IPS-NIHi11 (cell line): ENCODE data around the gene METRNL.

ENCODE experiments used
- DNase-seq: peaks from one replicate; pipeline ENCODE4 v3.0.0; 2012; ENCODE audit warnings: mixed read lengths, low spot score

The METRNL gene

DNA sequence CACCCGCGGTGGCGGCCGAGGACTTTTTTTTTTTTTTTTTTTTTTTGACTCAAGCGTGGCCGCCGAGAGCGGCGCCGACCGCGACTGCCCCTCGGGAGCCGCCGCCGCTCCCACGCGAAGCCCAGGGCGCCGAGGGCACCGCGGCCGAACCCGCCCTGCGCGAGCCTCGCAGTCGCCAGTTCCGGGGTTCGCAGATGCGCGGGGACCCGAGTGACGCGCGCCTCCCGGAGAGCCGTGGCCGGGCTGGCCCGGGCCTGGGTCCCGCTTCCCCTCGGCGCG is 1.1 kb downstream of the METRNL start:
- no peak for DNase-seq

DNA sequence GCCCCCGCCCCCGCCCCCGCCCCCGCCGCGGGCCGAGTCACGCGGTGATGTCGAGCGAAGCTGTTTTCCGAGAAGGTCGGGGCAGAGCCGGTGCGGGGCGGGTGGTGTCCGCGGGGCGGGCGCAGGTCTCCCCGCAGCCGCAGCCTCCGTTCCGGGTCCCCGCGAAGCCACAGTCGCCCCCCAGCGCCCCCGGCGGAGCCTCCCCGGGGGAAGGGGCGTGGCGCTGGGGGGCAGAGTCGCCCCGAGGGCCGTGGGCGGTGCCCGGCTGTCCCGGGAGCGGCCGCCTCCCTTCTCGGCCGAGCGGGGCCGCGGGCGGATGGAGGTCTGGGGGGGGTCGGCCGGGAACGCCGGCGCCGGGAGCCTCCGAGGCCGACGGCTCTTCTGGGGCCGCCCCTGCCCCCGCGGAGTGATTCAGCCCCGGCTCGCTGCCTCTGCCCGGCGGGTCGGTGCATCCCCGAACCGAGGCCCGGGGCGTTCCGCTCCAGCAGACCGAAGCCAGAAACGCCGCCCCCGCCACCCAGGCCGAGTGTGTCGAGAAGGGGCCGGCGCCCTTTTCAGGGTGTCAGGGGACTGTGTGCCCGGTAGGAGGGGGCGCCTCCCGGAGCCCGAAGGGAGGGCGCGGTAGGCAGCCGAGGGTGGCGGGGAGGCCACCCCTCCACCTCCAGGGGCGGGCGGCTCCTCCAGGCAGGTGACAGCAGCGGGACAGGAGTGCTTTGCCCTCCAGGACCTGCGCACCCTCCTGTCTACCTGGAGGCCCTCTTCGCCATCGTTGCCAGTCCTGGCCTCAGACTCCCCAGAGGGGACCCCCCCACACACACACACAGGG is 1.7 kb downstream of the METRNL start:
- peak; percentile 67 for DNase-seq

DNA sequence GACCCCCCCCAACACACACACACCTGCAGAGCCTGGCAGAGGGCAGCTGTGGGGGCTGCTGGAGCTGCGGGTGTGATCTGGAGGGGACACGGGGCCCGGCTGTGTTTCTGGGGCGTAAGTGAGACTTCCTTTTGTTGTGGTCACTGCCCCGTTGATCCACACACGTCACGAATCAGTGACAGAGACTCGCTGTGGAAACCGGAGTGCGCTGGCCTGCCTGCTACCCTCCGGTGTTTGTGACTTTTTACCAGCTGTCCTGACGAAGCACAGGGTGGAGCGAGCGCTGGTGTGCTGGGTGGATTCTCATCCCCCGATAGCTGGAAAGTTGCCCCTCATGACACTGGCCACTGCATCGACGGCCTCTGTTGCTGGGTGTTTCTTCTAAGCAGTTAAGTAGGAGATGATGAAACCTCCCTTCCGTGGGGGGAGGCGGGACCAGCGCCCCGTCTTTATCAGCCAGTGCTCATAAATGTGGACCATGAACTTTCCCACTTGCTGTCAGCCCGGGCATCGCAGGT is 2.3 kb downstream of the METRNL start:
- DNase-seq: no peak

DNA sequence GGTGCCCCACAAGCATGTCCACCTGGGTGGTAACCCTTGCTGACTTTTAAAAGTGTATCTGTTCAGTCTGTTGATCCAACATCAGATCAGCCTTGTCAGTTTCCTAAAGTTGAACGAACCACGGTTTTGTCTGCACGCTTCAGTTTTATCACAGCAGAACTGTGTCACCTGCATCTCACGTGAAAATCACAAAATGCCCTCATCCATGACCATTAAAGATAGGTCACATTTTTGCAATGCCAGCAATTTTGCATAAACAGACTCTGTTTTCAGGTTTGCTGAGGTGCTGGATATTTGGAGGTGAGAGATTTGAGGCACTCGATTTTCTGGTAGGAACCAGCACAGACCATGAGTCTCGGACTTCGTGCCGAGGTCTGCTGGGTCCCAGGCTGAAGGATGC is 3.0 kb downstream of the METRNL start:
- no peak for DNase-seq

DNA sequence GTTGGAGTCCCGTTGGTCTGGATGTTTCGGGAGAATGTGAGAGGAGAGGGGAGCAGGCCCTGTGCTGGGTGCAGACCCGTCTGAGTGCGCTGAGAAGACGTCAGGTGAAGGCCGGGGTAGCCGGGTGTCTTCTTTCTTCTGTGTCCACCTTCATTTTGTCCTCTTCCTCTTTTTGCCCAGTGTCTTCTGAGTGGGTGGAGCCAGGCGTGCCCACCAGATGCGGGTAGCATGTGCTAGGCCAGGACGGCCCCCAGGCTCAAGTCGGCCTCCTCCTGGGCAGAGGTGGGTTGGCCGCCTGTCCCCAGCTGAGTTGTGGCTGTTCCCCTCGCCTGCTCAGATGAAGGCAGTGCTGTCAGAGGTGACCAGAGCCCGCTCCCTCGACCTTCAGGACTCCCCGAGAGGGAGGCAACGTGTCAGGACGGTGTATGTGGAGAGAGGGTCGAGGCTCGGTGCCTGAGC is 3.5 kb downstream of the METRNL start:
- no peak for DNase-seq

DNA sequence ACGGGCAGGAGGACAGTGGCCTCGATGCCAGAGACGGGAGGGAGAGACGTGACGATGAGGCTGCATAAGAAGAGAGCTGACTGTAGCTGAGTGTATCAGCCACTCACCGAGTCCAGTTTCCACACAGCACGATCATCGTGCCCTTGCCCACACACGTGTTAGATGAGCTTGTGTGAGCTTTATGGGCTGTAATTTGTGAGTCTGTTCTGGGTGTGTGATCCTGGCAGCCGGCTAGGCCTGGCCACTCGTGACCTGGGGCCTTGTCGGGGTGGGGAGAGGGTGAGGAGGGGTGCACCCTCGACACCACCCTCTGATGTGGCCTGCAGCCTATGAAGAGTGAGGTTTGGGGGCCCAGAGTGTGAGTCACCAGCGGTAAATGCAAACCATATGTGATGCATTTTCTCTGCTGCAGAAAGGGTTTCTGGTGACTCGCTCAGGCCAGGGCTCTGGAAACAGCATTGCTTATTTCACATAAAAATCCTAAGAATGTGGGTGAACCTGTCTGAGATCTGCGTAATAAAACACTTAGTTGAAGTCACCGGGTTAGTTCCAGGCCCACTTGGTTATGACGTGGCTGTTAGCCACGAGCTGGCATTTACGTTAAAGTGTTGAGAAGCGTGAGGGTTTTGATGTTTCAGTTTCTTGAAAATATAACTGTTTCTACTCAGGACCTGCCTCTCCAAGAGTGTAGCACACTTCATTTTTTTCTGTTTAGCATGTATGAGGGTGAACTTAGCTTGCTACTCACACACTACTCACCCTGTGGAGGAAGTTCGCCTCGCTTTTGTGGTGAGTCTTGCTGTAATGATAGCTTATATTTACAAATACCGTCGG is 4.2 kb downstream of the METRNL start:
- DNase-seq: no peak

DNA sequence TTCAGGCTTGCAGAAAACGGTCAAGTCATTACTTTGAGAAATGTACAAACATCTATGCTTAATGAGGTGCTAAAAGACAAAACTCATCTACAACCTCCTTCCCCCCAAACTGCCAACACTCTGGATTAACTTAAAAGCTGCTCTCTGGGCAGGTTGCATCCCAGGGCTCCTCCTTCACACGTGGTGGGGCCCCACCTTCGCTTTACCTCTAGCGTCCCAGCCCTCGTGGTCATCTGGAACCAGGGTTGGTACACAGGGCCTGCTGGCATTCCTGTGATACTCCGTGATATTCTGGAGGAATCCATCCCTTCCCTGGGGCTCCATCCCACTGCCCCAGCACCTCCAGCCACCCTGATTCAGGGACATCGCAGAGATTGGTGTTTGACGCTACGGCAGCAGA is 4.8 kb downstream of the METRNL start:
- DNase-seq: no peak

DNA sequence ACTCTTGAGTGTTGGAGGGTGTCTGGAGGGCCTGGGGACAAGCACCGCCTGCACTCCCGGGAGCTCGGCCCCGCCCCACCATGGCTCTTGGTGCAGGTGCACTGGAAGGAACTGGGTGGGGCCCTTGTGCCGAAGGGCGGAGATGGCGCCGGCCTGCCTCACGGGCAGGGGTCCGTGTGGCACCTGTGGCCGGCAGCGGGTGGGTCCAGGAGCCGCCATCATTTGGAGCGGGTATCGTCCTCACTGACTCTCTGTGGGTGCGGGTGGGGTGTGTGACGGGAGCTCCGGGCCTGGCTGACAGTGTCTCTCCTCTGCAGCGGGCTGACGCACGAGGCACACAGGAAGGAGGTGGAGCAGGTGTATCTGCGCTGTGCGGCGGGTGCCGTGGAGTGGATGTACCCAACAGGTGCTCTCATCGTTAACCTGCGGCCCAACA is 5.2 kb downstream of the METRNL start:
- DNase-seq: no peak

DNA sequence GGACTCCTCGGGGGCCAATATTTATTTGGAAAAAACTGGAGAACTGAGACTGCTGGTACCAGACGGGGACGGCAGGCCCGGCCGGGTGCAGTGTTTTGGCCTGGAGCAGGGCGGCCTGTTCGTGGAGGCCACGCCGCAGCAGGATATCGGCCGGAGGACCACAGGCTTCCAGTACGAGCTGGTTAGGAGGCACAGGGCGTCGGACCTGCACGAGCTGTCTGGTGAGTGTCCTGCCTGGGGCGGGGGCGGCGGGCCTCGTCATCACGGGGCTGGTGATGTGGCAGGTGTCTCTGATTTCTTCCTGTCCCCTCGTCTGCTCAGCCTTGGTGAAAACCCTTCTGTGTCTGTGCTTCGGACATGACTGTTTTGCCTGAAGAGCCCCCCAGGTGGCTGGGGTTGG is 5.7 kb downstream of the METRNL start:
- DNase-seq: no peak

DNA sequence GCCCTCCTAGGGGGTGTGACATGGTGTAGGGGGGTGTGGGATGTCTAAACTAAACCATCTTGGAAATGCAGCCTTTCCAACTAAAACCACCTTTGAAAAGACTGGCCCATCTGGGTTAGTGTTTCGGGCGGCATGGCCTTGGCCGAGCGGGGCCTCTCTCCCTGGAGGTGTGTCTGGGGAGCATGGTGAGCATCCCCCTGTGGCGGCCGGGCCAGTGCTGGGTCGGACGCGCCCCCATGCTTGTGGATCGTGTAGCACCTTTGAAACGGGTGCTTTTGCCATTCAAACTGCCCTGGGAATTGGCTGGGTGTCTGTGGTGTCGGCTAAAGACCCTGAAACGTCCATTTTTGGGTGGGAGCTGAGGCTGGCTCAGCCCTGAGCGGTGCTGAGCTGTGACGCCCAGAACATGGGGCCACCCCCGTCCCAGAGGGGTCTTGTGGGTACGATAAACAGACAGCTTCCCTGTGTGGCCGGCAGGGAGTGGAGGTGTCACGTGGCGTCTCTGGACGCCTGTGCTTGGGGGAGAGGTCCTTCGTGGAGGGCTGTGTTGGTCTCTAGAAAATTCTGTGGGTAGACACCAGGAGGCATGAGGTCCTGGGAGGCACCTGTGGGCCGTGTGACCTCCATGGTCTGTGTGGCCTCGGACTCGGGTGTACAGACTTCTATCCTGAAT is 6.3 kb downstream of the METRNL start:
- DNase-seq: no peak

DNA sequence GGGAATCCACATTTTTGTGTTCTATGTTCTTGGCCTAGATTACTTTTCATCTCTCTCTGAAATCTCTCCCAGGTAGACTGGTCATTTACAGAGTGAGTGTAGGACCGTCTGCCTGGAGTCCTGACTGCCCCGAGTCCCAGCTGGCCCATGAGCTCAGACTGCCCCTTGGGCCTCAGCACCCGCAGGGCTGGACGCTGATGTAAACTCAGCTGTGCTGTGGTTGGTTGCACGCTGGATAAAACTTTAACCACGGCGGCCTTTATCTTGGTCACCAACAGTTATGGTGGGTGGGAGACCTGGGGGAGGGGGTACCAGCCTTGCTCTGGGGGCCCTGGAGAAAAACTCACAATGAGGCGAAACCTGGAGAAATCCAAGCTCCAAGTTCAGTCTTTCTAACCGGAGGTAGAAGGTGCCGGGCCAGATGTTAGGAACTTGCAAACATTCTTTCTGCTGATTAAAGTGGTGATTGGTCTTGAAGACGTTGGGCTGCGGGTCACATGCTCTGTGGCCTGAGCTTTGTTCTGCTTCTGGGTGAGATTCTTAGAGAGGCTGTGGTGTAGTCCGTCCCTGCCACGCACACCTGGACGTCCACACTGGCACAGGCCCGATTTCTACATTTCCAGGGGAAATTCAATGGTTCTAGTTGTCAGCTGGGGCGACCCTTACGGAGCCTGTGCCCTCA is 6.9 kb downstream of the METRNL start:
- DNase-seq: no peak

DNA sequence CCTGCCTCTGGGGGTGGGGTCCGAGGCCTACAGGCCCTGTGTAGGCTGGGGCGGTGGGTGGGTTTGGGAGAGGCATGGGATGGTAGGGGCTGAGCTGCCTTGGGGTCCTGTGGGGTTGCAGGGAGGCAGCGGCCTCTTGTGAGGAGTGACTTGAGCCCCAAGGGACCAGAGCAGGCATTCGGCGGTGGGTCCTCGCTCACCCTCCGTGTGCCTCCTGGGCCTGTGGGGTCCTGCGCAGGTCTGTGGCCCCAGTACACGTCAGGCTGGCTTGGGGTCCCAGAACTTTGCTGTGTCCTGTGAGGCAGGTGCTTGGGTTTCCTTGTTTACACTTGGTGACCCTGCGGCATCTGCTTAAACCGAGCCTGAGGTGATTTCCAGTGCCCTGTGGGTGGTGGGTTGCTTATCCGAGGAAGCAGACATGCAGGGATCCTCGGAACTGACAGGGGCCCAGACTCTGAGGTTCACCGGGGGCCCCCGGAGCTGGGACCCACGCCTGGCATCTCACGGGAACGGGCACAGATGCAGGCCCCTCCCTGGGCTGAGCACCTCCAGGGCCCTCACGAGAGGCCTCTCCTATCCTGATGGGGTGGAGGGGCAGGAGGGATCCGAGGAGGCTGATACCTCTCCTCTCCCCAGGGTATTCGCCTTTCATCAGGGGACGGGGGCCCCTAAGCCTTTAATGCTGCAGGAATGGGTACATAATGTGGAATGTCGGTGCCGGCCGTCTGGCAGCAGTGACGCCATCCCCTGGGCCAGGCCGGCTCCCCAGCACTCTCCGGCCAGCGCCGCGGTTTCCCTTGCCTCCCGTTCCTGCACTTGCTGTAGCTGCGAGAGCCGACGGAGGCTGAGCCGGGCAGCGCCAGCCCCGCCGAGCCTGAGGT is 7.7 kb downstream of the METRNL start:
- DNase-seq: no peak

DNA sequence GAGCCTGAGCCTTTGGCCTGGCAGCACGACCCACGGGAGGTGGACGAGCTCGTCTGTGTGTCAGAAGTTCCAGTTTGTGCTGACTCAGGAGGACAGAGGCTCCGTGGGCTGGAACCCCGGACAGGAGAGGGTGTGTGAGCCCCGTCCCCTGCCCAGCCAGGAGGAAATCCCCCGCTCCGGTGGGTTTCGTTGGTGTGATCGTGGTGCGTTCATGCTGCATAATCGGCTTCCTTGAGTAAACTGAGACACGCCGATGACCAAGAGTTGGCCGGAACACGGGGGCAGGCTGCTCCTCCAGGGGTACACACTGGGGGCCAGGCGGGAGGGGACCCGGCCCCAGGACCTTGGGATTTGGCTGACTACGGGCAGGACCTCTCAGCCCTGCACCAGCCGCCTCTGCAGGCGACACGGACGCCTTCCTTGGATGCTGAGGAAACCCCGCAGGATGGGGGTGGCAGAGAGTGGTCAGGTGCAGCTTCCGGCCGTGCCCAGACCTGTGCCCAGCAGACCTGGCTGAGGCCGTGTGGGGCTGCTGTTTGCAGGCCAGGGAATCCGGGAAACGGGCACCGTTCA is 8.5 kb downstream of the METRNL start:
- no peak for DNase-seq

DNA sequence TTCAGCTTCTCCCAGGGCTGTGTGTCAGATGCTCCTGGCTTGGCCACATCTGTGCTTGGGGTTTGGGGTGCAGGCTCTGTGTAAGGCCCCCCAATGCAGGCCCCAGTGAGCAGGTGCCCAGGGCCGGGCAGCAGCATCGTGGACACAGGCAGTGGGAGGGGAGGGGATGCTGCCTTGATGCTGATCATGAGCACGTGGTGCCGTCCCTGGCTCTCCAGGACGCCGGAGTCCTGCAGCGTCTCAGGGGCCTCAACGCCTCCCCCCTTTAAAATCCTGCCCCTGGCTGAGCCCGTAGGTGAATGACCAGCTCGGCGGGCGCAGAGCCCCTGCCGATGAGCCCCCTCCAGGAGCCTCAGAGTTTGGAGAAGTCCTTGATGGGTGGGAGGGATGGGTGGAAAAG is 9.0 kb downstream of the METRNL start:
- no peak for DNase-seq

DNA sequence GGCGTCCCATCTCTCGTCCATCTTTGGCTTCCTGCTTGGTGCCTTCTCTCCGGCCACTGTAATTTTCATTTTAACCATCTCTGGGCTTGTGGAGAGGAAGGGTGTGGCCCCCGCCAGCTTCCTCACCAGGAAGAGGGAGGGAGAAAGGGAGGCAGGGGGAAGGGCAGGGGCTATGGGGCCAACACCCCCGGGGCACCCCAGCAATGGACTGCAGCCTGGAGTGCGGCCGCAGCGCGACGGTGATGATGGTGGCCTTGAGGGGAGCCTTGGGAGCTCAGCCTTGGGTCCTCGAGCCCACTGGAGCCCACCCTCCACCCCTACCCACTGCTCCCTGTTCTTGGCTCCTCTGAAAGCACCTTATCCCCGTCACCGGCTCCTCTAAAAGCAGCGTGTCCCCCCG is 9.5 kb downstream of the METRNL start:
- no peak for DNase-seq

DNA sequence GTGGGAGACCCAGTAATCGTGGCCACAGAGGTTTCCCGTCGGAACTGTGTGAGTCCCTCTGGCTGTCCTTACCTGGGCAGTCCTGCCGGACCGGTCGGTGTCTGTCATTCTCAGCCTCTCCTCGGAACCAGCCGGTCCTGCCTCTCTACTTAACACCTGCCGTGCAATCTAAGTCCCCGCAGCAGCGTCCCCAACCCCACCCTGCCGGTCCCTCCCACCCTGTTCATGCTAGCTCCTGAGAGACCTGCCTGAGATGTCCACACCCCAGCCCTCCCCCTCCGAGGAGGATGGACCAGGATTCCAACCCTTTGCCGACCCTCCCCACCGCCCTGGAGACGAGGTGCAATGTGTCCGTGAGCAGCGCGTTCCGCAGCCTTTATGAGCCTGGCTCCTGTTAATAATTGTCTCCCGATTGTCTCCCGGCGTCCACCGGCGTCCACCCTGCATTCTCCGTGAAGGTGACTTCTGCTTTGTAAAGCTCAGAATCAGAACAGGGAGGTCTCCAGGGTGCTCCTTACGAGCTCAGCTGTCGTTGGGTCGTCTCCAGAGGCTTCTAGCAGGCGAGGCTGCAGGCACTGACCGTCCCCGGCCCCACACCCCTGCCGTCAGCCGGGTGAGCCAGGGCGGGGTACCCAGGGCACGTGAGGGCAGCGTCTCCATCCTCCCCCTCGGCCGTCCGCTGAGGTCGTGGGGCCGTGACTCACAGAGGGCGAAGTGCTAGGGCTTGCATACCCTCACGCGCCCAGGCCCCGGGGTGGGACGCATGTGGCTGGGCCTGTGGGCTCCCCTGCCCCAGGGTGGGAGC is 10.1 kb downstream of the METRNL start:
- DNase-seq: no peak

DNA sequence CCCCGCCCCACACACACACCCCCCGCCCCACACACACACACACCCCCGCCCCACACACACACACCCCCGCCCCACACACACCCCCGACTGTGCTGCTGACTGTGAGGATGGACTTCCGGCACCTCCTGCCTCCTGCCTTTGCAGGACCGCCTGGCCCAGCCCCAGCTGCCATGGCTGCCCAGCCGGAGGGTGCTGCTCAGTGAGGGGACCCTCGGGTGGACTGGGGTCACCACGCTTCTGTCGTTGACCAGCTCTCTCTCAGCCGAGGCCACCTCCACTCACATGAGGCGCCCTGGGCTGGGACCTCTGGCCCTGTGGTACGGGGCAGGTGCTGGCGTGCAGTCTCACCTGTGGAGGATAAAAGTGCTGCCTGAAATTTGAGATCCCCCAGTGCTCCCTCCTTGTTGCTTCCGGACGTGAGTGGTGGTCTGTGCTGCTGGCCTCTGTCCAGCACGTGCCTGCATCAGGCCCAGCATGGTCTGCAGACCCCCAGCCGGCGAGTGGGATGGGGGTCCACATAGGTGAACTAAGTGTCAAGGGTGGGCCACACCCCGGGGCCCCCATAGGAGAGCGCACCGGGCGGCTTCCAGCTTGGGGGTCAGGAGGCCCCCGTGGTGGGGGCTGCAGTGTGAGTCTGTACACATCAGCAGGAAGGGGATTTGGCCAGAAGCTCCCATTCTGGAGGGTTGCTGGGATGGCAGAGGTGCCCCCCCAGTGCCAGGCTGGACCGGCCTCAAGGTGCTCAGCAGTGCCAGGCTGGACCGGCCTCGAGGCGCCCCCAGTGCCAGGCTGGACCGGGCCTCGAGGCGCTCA is 11.2 kb downstream of the METRNL start:
- no peak for DNase-seq

DNA sequence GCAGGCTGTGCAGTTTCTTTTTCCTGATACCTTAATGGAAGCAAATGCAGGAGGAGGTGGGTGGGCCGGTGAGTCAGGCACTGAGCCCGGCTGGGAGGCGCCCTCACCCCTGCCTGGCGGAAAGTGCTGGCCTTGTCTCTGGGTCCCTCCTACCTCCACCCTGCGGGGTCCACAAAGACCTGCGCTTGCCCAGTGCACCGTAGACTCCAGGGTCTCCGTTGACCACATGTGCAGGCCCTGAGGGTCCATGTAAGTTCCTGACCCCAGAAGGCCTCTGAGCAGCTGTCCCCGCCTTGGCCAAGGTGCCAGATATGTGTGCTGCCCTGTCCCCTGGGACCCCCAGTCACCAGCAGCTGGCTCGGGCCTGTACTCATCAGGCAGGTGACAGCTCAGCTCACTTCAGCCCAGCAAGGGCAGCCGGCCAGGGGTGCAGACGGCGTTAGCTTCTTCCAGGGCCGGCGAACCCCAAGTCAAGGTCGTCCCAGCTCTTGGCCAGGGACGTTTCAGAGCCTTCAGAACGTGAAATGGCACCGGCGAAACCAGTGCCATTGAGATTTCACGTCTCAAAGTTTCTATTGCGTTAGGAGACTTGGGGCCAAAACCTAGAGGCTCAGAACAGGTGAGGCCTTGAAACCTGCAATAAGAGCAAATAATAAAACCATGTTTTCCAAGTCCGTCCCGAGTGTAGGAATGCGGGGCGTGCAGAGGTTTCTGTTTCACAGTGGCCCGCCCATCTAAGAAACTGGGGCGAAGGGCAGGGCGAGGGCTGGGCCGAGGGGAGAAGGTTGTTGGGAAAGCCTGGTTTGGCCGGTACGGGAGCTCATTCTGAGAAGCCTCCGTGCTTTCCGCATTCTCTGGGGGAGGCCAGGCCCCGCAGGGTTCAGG is 12.1 kb downstream of the METRNL start:
- no peak for DNase-seq
